Measurements from ENCODE around the gene SRC. TPM values are rescaled to one million over a fixed set of nuclear protein-coding genes. Genes with fewer than 3 reads are reported as not detected.

The SRC gene
- total RNA-seq, 8 experiments from 2014 or later: 13.5 to 31.4 (median 17.7) TPM

Other genes starting within 250 kb of the SRC start
- gene RPN2, start 166.8 kb upstream of the SRC start, total RNA-seq: 100 to 1,000 TPM in 7 of 8 experiments, 10 to 100 TPM in 1; 94.2 to 354 (median 152) TPM
- gene MROH8, start 166.6 kb upstream of the SRC start, total RNA-seq: 1 to 10 TPM; 2.9 to 7.6 (median 4.9) TPM
- gene GHRH, start 84.3 kb upstream of the SRC start, total RNA-seq: not detected
- gene MANBAL, start 56.5 kb upstream of the SRC start, total RNA-seq: 10 to 100 TPM; 14.3 to 36.9 (median 26.3) TPM
- 100 to 1,000 TPM in 3 of 8 experiments, 10 to 100 TPM in 1, 1 to 10 TPM in 4; 2.5 to 478 (median 9.1) TPM for gene NNAT, start 175.1 kb downstream of the SRC start, total RNA-seq
- gene BLCAP, start 181.7 kb downstream of the SRC start, total RNA-seq: 100 to 1,000 TPM in 3 of 8 experiments, 10 to 100 TPM in 5; 43.1 to 144 (median 89.7) TPM

All from motor neuron (in vitro differentiated cells).